ENCODE results near the gene HIC1.

DNA sequence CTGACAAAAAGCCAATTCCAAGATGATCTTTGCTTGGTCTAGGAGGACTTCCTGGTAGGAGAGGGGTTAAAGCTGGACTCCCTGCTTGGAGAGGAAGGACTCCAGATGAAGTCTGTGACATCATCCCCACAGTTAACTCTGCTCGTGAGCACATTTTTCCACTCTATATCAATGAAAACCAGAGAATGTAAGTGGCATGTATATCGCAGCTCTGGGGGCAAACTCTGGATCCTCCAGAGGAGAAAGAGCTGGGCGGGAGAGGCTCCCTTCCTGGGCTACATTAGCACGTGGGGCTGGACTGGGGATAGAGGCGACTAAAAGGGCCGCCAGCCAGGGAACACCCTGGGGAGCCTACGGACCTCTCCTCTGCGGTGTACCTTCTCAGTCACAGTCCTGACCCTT lies 34.1 kb downstream of the HIC1 start:
- TF ChIP-seq POLR2AphosphoS5 (IDR thresholded peaks at IDR 0.05; ENCODE audit: low read depth, low read length) (no peak), POLR2A (IDR thresholded peaks at IDR 0.05; ENCODE audit: low read depth, low read length) (no peak)

All from GM12892 (cell line).